Measurements from ENCODE around the gene SYNE2.

DNA sequence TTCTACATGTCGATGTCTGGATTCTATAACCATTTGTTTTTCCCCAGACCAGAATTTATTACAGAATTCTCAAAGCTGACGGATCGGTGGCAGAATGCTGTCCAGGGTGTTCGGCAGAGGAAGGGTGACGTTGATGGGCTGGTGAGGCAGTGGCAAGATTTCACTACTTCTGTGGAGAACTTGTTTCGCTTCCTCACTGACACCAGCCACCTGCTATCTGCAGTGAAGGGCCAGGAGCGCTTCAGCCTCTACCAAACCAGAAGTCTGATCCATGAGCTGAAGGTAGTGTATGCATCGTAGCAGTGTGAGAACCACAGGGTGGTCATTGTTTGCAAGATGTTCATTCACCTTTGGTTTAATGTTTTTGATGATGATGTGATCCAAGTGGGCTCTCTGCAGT, 317.4 kb downstream of the SYNE2 start:
- no peak for TF ChIP-seq CTCF (IDR thresholded peaks at IDR 0.05)
- TF ChIP-seq POLR2A (IDR thresholded peaks at IDR 0.05), result no peak
